ENCODE results near the gene TRAM2. TPM values are rescaled to one million over a fixed set of nuclear protein-coding genes. Genes with fewer than 3 reads are reported as not detected.

Gene TRAM2
- total and polyA plus RNA-seq, 10 of the 15 experiments (the other 5 are each of a cell fraction or from before 2014, with no cell fraction given) = 2.5 to 15.0 (median 11.0) TPM

- ChIA-PET POLR2A (no interaction called here), SMC1A (ENCODE audit: uncharacterized antibody, unreplicated experiment) (interaction anchor here (0.6 to 1.2 kb wide), 2 partner anchors 22 to 85 kb away, joined by 3 to 5 read pairs; partner anchors contain the start of gene EFHC1), CTCF (interaction anchor here (0.7 to 2.2 kb wide), 3 partner anchors 87 to 201 kb away, joined by 3 to 5 read pairs (median 3); no protein-coding TSS in a partner anchor), RAD21 (ENCODE audit: unreplicated experiment) (no interaction called here)
- H3K27ac ChIP-seq (ENCODE audit: control insufficient read depth, insufficient read depth) = no peak overlapping the region
- FAIRE-seq = no peak
- no peaks in the 10 kb centered on the region for H3K27me3 ChIP-seq (replicated peaks in 1 of 2; ENCODE audit: control insufficient read depth in 2 of 2, insufficient read depth in 2 of 2, low read length in 1 of 2)
- no peak for DNase-seq (ENCODE audit: low read depth, low spot score)
- H3K4me3 ChIP-seq = no peak overlapping the region
- WGBS (ENCODE audit: insufficient coverage, insufficient replicate concordance, low lambda C conversion rate, missing lambda C conversion rate) = 94% methylated on average over 24 of the region's 24 CpGs
- no TSS peak for BruUV-seq (replicated peaks)
- in situ Hi-C loops (cut with MboI) = no loop called here
- no peak overlapping the region for H3K4me2 ChIP-seq (ENCODE audit: control insufficient read depth, insufficient read depth)
- ATAC-seq = peak; percentile 10; the same call in 1 of the 3 replicates
- TF ChIP-seq RELA (IDR thresholded peaks at IDR 0.05; ENCODE audit: borderline replicate concordance, partially characterized antibody) (no peak), HDAC2 (IDR thresholded peaks at IDR 0.05) (no peak), ZNF207 (IDR thresholded peaks at IDR 0.05; ENCODE audit: borderline replicate concordance) (no peak), RCOR1 (conservative IDR thresholded peaks at IDR 0.05; ENCODE audit: low read depth, low read length) (no peak), USF2 (IDR thresholded peaks at IDR 0.05; ENCODE audit: borderline replicate concordance, low read depth, low read length) (no peak), BMI1 (IDR thresholded peaks at IDR 0.05; ENCODE audit: borderline replicate concordance) (no peak), TBL1XR1 (IDR thresholded peaks at IDR 0.05; ENCODE audit: low read depth, low read length) (no peak), NR2C2 (IDR thresholded peaks at IDR 0.05; ENCODE audit: borderline replicate concordance, control insufficient read depth, insufficient read length, low read depth) (no peak), SKIL (IDR thresholded peaks at IDR 0.05; ENCODE audit: low read depth, poor library complexity, severe bottlenecking) (no peak)
- no peaks in the 10 kb centered on the region; the same call in 1 of the 2 replicates for H4K20me1 ChIP-seq (ENCODE audit: control insufficient read depth, insufficient read depth)
- intact Hi-C loops (cut with micrococcal nuclease; ENCODE audit: unreplicated experiment) = no loop called here
- peaks cover 4 to 13% of the 10 kb centered on the region in 2 experiments; a peak in 3 of 4 replicates for H3K36me3 ChIP-seq (ENCODE audit: control insufficient read depth in 2 of 2, insufficient read depth in 2 of 2, low read length in 1 of 2)
- H3K4me1 ChIP-seq (ENCODE audit: control insufficient read depth, insufficient read depth, low read length) = peaks cover 11% of the 10 kb centered on the region
- no peak overlapping the region for H3K9ac ChIP-seq (ENCODE audit: control insufficient read depth, insufficient read depth, low read length)
- no peaks in the 10 kb centered on the region for H3K79me2 ChIP-seq (ENCODE audit: control insufficient read depth, insufficient read depth, low read length)
- no peak overlapping the region for H2AFZ ChIP-seq (ENCODE audit: control insufficient read depth, low read depth, low read length)
- no peaks in the 10 kb centered on the region for H3K9me3 ChIP-seq (replicated peaks; ENCODE audit: control insufficient read depth, insufficient read depth, low read length)
These were observed 72.7 kb downstream of the TRAM2 start for GRCh38 chr6:52503851-52504781.
